ENCODE results near the gene PTCSC3. TPM values are rescaled to one million over a fixed set of nuclear protein-coding genes. Genes with fewer than 3 reads are reported as not detected.

PTCSC3 gene
- total RNA-seq, 4 donors from 2014 or later = not detected

GRCh38 chr14:36087411-36087810 lies 89.1 kb downstream of the PTCSC3 start:
- 81% methylated on average over 3 of the region's 3 CpGs for WGBS
- TF ChIP-seq POLR2A (IDR thresholded peaks at IDR 0.05) (no peak), POLR2AphosphoS5 (IDR thresholded peaks at IDR 0.05) (no peak), EP300 (IDR thresholded peaks at IDR 0.05) (no peak)
- TF ChIP-seq, protein P1, sequence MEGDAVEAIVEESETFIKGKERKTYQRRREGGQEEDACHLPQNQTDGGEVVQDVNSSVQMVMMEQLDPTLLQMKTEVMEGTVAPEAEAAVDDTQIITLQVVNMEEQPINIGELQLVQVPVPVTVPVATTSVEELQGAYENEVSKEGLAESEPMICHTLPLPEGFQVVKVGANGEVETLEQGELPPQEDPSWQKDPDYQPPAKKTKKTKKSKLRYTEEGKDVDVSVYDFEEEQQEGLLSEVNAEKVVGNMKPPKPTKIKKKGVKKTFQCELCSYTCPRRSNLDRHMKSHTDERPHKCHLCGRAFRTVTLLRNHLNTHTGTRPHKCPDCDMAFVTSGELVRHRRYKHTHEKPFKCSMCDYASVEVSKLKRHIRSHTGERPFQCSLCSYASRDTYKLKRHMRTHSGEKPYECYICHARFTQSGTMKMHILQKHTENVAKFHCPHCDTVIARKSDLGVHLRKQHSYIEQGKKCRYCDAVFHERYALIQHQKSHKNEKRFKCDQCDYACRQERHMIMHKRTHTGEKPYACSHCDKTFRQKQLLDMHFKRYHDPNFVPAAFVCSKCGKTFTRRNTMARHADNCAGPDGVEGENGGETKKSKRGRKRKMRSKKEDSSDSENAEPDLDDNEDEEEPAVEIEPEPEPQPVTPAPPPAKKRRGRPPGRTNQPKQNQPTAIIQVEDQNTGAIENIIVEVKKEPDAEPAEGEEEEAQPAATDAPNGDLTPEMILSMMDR (IDR thresholded peaks at IDR 0.05) = no peak

GRCh38 chr14:36086629-36087395 lies 89.7 kb downstream of the PTCSC3 start:
- Histone ChIP-seq H3K27ac (no peak overlapping the region), H3K4me1 (peaks cover 11% of the 10 kb centered on the region), H3K27me3 (no peaks in the 10 kb centered on the region), H3K9me3 (no peaks in the 10 kb centered on the region), H3K4me3 (no peak overlapping the region), H3K36me3 (no peaks in the 10 kb centered on the region)
- WGBS = 5% methylated on average over 1 of the region's 1 CpG
- TF ChIP-seq EP300 (IDR thresholded peaks at IDR 0.05) (no peak), POLR2AphosphoS5 (IDR thresholded peaks at IDR 0.05) (no peak), POLR2A (IDR thresholded peaks at IDR 0.05) (no peak)
- TF ChIP-seq, protein P1 (IDR thresholded peaks at IDR 0.05) = no peak
- no peak for DNase-seq (ENCODE audit: low spot score in 2 of 2)

More at GRCh38 chr14:36087411-36087810, 89.1 kb downstream of the PTCSC3 start:
- Histone ChIP-seq H3K4me3 (no peak overlapping the region), H3K27ac (no peak overlapping the region), H3K27me3 (no peaks in the 10 kb centered on the region), H3K4me1 (peaks cover 14% of the 10 kb centered on the region), H3K36me3 (no peaks in the 10 kb centered on the region), H3K9me3 (no peaks in the 10 kb centered on the region)
- no peak for DNase-seq (ENCODE audit: low spot score in 2 of 2)

GRCh38 chr14:36085861-36086260 lies 90.7 kb downstream of the PTCSC3 start:
- H3K27me3 ChIP-seq = no peaks in the 10 kb centered on the region
- H3K4me3 ChIP-seq = no peak overlapping the region
- no peak overlapping the region for H3K27ac ChIP-seq
- no peaks in the 10 kb centered on the region for H3K36me3 ChIP-seq
- TF ChIP-seq, protein P1 (IDR thresholded peaks at IDR 0.05) = no peak
- TF ChIP-seq POLR2AphosphoS5 (IDR thresholded peaks at IDR 0.05) (no peak), EP300 (IDR thresholded peaks at IDR 0.05) (no peak), POLR2A (IDR thresholded peaks at IDR 0.05) (no peak)
- no peak for DNase-seq (ENCODE audit: low spot score in 2 of 2)
- H3K9me3 ChIP-seq = no peaks in the 10 kb centered on the region
- 69% methylated on average over 6 of the region's 6 CpGs for WGBS
- peaks cover 1% of the 10 kb centered on the region for H3K4me1 ChIP-seq

Other genes starting within 250 kb of the PTCSC3 start
- gene MBIP, start 143.9 kb upstream of the PTCSC3 start, total RNA-seq = 10 to 100 TPM; 21.7 to 32.8 (median 25.2) TPM